ENCODE results near the gene RAB3IP. TPM values are rescaled to one million over a fixed set of nuclear protein-coding genes. Genes with fewer than 3 reads are reported as not detected.

RAB3IP gene
- total and polyA plus RNA-seq, 7 donors = 3.6 to 40.0 (median 11.4) TPM

- WGBS, 2 donors = 79 to 86% methylated on average over 5 of the region's 5 CpGs
- Histone ChIP-seq H3K36me3 (no peaks in the 10 kb centered on the region), H3K4me3 (no peak overlapping the region), H3K27me3 (no peaks in the 10 kb centered on the region), H3K27ac (no peak overlapping the region), H3K4me1 (no peaks in the 10 kb centered on the region), H3K9me3 (no peaks in the 10 kb centered on the region)
- TF ChIP-seq EP300 (IDR thresholded peaks at IDR 0.05) (no peak), POLR2A (IDR thresholded peaks at IDR 0.05) (no peak), CTCF (IDR thresholded peaks at IDR 0.05) (no peak), POLR2AphosphoS5 (IDR thresholded peaks at IDR 0.05) (no peak)
- DNase-seq = no peak
- intact Hi-C loops (cut with DNase I) = no loop called here
Observed at GRCh38 chr12:69828897-69829296, 90.2 kb downstream of the RAB3IP start.

- TF ChIP-seq POLR2A (IDR thresholded peaks at IDR 0.05) (no peak), POLR2AphosphoS5 (IDR thresholded peaks at IDR 0.05) (no peak), CTCF (IDR thresholded peaks at IDR 0.05) (no peak), EP300 (IDR thresholded peaks at IDR 0.05) (no peak)
- WGBS, 2 donors = 74 to 86% methylated on average over 2 of the region's 2 CpGs
- no peaks in the 10 kb centered on the region for H3K27me3 ChIP-seq
- H3K4me1 ChIP-seq = no peaks in the 10 kb centered on the region
- no peaks in the 10 kb centered on the region for H3K36me3 ChIP-seq
- no peak overlapping the region for H3K4me3 ChIP-seq
- no peaks in the 10 kb centered on the region for H3K9me3 ChIP-seq
- H3K27ac ChIP-seq = no peak overlapping the region
- no peak for DNase-seq
- intact Hi-C loops (cut with DNase I) = no loop called here
Observed at GRCh38 chr12:69833696-69834095, 95.0 kb downstream of the RAB3IP start.

GRCh38 chr12:69834147-69834546 is 95.5 kb downstream of the RAB3IP start:
- TF ChIP-seq CTCF (IDR thresholded peaks at IDR 0.05) = no peak
- TF ChIP-seq POLR2A (IDR thresholded peaks at IDR 0.05) = no peak
- TF ChIP-seq EP300 (IDR thresholded peaks at IDR 0.05) = no peak
- TF ChIP-seq POLR2AphosphoS5 (IDR thresholded peaks at IDR 0.05) = no peak
- no peaks in the 10 kb centered on the region for H3K4me1 ChIP-seq
- no peaks in the 10 kb centered on the region for H3K36me3 ChIP-seq
- no peaks in the 10 kb centered on the region for H3K9me3 ChIP-seq
- no peak overlapping the region for H3K27ac ChIP-seq
- no peaks in the 10 kb centered on the region for H3K27me3 ChIP-seq
- H3K4me3 ChIP-seq = no peak overlapping the region
- DNase-seq = no peak
- WGBS, 2 donors = 75 to 77% methylated on average over 2 of the region's 2 CpGs
- intact Hi-C loops (cut with DNase I) = no loop called here

- Histone ChIP-seq H3K4me1 (no peaks in the 10 kb centered on the region), H3K4me3 (no peak overlapping the region), H3K9me3 (no peaks in the 10 kb centered on the region), H3K27me3 (no peaks in the 10 kb centered on the region), H3K27ac (no peak overlapping the region), H3K36me3 (no peaks in the 10 kb centered on the region)
- TF ChIP-seq EP300 (IDR thresholded peaks at IDR 0.05) (no peak), POLR2AphosphoS5 (IDR thresholded peaks at IDR 0.05) (no peak), POLR2A (IDR thresholded peaks at IDR 0.05) (no peak), CTCF (IDR thresholded peaks at IDR 0.05) (no peak)
- DNase-seq = no peak
- intact Hi-C loops (cut with DNase I) = no loop called here
Observed at GRCh38 chr12:69834576-69834975, 95.9 kb downstream of the RAB3IP start.

- Histone ChIP-seq H3K4me1 (no peaks in the 10 kb centered on the region), H3K9me3 (no peaks in the 10 kb centered on the region), H3K4me3 (no peak overlapping the region), H3K36me3 (no peaks in the 10 kb centered on the region), H3K27ac (no peak overlapping the region), H3K27me3 (no peaks in the 10 kb centered on the region)
- no peak for DNase-seq
- intact Hi-C loops (cut with DNase I) = no loop called here
- 72 to 85% methylated on average over 3 of the region's 3 CpGs for WGBS, 2 donors
- TF ChIP-seq POLR2A (IDR thresholded peaks at IDR 0.05) = no peak
- TF ChIP-seq EP300 (IDR thresholded peaks at IDR 0.05) = no peak
- no peak for TF ChIP-seq POLR2AphosphoS5 (IDR thresholded peaks at IDR 0.05)
- TF ChIP-seq CTCF (IDR thresholded peaks at IDR 0.05) = no peak
Observed at GRCh38 chr12:69835081-69835480, 96.4 kb downstream of the RAB3IP start.
